ENCODE measurements around the gene MINDY2.
"Not testable (repeated sequence)": the region's sequence is repeated elsewhere in the genome, so short reads cannot be mapped to it uniquely, and the experiment has no call there.

MINDY2 gene

DNA sequence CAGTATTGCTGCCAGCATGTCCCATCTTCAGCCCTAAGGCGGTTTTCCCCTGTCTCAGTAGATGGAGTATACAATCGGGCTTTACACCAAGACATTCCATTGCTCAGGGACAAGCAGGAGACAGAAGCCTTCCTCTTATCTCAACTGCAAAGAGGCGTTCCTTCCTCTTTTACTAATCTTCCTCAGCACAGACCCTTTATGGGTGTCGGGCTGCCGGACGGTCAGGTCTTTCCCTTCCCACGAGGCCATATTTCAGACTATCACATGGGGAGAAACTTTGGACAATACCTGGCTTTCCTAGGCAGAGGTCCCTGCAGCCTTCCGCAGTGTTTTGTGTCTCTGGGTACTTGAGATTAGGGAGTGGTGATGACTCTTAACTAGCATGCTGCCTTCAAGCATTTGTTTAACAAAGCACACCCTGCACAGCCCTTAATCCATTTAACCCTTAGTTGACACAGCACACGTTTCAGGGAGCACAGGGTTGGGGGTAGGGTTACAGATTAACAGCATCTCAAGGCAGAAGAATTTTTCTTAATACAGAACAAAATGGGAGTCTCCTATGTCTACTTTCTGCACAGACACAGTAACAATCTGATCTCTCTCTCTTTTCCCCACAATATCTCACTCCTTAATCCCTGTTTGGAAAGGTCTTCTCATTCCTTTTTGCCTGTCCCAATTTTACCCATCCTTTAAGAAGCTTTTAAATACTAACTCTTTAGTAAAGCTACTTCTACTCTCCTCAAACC is 62.8 kb downstream of the MINDY2 start:
- DNase-seq, result not testable (repeated sequence)

DNA sequence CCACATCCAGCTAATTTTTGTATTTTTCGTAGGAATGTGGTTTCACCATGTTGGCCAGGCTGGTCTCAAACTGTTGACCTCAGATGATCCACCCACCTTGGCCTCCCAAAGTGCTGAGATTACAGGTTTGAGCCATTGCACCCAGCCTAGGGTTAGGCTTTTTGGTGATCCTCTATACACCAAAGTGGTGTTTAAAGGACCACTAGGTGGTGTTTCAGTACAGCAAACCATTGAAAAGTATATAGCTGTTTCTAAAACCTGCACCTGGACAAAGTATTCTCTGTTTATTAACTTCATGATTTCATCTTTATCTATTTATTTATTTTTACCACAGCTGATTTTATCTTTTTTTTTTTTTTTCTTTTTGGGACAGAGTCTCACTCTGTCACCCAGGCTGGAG is 68.4 kb downstream of the MINDY2 start:
- DNase-seq, result no peak

DNA sequence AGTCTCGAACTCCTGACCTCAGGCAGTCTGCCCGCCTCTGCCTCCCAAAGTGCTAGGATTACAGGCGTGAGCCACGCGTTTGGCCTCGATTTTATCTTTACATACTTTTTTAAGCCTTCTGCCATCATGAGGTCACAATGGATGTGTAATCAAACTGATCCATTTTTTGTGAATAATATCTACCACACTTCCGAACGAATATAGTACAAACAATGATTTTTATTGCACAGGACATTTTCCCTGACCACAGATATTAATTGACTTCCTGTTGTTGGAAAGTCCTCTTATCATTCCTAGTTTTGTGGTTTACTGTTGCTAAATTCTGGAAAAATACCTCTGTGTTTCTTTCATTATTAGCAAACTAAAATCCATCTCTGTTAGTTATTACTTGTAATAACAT is 68.9 kb downstream of the MINDY2 start:
- no peak for DNase-seq

DNA sequence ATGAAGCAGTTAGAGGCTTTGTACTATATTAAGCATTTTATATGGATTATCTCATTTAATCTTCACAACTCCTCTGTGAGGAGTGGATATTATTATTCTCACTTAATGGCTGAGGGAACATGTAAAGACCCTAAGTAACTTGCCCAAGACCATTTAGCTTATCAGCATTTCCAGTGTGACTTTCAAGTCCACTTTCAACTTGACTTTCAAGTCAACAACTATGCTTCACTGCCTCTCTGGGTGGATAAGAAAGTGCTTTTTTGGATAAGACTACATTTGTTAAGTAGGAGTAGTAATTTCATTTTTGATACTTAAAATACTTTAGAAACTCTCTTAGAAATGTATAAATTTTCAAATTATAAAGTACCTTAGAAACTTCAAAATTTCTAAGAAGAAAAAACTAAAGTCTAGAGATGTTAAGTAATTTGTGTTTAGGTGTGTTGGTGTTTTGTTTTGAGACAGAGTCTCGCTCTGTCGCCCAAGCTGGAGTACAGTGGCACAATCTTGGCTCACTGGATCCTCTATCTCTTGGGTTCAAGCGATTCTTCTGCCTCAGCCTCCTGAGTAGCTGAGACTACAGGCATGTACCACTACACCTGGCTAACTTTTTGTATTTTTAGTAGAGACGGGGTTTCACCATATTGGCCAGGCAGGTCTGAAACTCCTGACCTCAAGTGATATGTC is 71.8 kb downstream of the MINDY2 start:
- DNase-seq, result no peak

DNA sequence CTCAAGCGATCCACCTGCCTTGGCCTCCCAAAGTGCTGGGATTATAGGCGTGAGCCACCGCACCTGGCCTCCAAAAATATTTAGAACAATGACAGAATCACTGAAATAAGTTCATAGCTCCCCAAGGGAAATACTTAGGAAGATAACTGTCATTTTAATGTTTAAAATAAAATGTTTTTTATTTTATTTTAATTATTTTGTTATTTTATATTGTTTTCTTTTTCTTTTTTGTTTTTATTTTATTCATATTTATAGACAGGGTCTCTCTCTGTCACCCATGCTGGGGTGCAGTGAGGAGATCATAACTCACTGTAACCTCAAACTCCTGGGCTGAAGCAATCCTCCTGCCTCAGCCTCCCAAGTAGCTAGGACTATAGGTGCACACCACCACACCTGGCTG is 80.1 kb downstream of the MINDY2 start:
- not testable (repeated sequence) for DNase-seq

DNA sequence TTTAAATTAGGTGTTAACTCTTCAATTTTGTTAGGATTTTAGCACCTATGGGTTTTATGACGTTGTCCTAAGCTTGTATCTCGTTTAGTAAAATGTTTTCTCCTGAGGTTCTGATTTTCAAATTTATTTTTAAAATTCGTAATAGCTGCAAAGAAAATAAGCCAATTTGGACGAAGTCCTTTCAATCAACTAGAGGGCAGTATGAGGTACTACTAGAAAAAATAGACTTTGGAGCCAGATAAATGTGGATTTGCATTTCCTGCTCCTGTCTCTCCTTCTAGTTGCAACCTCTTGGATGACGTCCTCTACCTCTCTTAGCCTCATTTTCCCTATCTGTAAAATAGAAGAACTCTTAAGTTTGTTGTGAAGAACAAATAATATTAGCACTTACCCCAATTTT is 81.2 kb downstream of the MINDY2 start:
- no peak for DNase-seq

DNA sequence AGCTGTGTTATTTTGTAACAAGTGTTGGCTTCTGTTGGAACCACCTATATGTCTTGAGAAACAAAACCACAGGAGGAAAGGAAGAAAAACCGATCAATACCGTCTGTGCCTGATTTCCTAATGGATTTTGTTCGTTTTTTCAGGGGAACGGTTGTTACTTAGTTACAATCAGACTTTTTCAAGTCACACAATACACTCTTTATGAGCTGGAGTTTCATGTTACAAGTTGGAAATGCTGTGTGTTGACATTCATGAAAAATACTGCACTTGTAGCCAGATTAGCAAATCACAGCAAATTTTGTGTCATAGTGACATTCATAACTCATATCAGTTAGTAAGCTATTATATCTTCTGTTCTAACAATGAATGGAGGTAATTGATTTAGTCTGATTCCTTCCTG is 83.5 kb downstream of the MINDY2 start:
- DNase-seq, result no peak

DNA sequence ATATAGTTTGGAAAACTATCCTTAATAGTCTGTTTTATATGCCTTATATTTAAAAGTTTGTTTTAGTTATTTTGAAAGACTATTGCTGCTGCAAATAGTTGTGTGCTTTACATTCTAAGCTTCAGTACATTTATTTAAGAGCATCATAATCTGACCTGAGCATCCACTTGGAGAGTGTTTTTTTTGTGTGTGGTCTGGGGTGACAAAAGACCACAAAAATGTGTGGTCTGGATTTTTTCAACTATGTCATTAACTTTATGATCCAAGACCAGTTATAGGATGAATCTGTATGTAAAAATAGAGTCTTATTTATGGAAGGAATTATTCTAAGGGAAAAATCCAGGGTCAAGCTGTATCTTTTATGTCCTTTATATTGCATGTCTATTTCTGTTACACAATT is 85.0 kb downstream of the MINDY2 start:
- DNase-seq, result no peak

DNA sequence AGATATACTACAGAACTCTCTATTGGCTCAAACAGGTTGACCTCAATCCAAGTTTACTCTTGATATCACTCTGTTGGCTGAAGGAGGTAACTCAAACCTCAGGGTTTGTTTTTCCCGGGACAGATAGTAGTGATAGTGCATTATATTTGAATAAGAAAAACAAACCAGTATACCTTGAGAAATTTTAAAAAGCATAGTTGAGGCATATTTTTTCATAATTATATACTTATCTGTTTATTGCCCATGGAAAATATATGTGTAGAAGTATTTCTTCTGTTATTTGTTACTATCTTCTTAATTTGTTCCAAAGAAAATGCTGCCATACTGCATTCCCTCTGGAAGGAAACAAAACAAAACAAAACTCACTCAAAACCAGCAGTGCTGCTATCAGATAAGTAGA is 85.5 kb downstream of the MINDY2 start:
- DNase-seq, result not testable (repeated sequence)

DNA sequence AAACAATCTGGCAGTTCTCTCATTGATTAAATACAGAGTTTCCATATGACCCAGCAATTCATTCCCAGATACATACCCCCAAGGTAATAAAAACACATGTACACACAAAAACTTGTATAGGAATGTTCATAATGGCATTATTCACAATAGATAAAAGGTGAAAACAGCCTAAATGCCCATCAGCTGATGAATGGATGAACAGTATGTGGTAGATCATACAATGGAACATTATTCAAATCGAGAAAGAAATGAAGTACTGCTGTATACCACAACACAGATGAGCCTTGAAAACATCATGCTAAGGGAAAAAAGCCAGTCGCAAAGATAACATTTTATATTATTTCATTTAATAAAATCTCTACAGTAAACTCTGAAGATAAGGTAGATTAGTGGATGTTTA is 91.2 kb downstream of the MINDY2 start:
- DNase-seq, result no peak

DNA sequence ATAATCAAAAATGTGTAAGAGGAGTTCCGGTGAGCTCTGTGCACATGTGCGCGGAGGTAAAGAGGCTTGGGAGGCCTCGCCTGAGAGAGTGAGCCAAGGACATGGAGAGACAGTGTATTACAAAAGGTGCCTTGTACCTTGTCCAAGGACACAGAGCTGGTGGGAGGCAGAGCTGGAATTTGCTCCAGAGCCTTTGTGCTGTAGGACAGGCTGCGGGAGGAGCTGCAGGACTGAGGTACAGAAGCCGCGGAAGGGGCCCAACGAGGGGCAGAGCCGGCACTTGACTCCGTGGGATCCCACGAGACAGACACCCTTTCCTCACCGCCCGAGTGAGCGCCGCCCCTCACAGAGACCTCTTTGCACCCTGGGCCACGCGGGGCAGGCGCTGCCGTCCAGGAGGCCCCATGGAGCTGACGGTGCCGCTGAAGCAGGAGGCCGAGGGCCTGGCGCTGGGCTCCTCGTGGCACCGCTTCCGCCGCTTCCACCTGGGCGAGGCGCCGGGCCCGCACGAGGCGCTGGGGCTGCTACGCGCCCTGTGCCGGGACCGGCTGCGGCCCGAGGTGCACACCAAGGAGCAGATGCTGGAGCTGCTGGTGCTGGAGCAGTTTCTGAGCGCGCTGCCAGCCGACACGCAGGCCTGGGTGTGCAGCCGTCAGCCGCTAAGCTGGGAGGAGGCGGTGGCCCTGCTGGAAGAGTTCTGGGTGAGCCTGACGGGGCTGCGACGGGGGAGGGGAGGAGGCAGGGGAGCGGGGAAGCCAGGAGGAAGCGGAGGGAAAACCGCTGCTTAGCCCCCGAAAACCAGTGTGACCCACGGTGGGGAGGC is 93.7 kb downstream of the MINDY2 start:
- no peak for DNase-seq

DNA sequence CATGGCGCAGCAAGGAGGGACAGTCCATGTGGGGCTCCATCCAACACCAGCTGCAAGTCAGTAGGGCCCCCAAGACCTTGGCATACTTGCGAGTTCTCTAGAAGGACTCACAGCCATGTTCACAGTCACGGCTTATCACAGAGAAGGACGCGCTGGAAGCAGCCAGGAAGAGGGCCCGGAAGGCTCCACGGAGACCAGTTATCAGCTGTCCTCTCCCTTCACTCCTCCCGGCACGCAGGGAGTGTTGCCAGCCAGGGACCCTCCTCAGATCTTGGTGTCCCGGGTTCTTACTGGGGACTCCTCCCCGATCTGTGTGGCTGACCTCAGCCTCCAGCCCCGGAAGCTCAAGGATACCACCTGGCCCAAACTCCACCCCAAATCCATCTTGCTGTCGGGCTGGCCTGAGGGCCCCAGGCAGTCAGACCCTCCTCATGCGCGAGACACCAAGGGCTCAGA is 94.4 kb downstream of the MINDY2 start:
- DNase-seq, result no peak

DNA sequence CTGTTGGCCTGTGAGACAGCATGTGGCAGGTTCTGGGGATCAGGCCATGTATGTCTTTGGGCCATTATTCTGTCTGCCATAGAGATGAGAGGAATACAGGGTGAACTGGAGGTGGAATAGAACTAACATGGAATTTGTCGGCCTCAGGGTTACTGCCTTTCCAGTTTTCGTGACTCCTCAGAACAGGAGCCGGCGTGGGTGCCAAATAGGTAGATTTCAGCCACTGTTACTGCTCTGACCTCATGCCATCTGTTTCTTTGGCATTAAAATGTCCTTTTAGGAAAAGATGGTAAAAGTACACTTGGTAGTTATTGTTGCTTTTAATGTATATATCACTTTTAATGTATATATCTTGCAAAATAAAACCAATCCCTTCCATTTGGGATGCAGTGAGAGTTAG is 96.8 kb downstream of the MINDY2 start:
- DNase-seq, result no peak

DNA sequence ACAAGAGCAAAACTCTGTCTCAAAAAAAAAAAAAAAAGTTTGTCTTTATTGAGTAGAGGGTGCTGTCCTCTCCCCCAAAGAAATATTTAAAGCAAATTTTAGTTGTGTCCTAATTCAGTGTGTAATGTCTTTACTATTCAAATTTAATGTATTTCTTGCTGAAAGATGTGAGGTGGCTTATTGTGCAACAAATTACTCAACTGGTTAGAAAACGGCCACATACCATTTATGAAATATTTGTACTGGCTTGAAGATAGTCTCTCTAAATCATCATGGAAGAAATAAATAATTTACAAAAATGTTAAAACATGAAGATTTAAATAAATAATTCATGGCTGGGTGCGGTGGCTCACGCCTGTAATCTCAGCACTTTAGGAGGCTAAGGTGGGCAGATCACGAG is 99.3 kb downstream of the MINDY2 start:
- no peak for DNase-seq

DNA sequence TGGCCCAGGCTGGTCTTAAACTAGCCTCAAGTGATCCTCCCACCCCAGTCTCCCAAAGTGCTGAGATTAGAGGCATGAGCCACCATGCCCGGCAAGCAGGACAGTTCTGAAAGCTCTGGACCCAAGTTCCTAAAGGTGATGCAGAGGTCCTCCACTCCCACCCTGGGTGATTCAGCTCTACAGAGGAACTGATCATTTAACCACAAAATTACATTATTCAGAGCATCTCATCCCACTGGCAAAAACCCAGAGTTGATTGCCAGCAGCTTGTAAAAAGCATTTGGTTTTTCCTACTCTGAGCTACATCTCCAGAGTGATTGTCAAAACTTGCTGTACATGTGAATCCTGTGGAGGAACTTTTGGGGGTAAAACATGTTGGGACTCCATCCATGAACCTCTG is 102.2 kb downstream of the MINDY2 start:
- DNase-seq, result no peak

DNA sequence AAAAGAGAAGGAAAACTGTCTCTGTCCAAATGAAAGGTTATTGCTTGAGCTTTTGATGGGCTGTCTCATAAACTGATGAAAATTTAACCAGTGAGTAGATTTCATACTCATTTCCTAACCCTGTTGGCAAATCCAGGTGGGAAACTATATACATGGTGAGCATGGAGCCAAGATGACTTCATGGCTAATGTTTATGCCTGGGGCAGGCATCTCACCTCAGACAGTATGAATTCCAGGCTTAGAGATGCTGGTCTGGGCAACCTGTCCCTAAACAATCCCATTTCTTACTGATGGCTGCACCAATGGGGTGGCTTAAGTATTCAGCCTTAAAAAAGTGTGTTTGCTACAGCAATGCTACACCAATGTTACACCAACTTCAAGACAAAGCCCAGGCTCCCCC is 104.2 kb downstream of the MINDY2 start:
- DNase-seq, result no peak

DNA sequence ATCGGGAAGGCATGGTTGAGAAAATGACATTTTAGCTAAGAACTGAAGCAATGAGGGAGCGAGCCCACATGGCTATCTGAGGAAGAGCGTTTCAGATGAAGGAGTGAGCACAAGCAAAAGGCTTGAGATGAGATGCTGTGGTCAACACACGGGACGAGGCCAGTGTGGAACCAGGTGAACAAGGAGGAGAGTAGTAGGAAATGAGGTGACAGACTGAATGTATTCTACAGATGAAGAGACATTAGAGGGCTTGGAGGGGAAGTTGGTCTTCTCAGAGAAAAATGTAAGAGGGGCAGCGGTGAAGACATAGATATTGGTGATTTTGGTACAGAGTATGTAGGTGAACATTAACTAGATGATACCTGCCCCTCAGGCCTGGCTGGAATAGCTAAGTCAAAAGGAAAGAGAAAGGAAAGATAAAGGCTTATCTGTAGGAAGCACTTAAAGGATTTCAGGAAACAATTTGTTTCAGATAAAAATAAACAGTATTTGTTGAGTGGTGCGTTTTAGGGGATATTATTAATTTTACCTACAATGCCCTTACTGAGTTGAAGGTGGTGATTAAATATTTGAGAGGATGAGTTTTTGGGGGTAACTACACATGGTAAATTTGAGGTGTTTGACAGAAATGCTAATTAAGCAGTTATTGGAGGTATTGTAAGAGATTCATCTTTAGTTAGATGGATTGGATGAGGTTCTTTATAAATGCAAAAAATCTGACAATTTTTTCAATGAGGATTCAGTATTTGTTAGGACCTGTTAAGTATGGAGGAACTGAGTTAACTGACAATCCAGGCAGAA is 105.4 kb downstream of the MINDY2 start:
- no peak for DNase-seq

DNA sequence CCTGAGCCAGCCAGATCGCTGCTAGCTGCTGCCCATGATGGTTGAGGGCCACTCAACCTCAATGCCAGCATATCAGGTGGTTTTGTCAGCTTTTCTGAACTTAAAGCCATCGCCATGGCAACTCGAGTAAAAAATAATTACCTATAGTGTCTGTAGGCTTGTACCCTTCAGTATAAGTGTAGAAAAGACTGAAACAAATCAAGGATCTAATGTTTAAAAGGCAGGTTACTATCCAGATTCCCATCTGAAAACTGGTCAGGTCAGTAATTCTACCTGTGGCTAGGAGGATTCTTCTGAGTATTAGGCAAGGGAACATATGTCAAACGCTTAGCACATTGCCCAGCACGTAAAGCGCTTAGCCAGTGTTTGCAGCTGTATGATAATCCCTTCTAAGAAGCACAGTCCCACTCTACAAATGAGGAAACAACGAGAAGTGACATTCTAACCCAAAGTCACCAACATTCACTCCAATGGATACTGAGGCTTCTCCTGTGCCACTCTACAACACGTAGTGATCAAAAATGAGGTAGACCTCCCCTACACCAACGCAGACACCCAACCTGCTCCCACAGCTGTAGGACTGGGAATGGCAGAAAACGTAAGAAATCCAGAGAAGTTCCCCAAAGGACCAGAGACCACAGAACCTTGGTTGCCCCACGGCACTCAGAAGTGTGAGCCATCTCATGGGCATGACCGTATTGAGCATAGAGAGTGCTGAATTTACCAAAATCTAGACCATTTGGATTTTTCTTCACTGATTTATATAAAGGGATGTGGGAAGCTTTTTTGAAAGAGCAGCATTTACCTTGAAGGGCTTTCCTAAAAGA is 107.1 kb downstream of the MINDY2 start:
- DNase-seq, result no peak

DNA sequence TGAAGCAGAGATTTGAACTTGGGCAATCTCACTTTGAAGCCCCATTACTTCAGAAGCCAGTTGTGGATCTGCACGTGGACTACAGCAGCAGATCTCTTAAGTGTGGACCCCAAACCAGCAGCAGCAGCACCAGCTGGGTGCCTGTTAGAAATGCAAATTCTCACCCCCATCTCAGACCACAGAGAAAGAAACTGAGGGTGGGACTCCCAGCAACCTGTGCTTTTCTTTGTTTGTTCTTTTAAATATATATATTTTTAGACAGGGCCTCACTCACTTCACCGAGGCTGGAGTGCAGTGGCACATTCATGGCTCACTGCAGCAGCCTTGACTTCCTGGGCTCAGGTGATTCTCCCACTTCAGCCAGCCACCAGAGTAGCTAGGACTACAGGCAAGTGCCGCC is 109.2 kb downstream of the MINDY2 start:
- no peak for DNase-seq

DNA sequence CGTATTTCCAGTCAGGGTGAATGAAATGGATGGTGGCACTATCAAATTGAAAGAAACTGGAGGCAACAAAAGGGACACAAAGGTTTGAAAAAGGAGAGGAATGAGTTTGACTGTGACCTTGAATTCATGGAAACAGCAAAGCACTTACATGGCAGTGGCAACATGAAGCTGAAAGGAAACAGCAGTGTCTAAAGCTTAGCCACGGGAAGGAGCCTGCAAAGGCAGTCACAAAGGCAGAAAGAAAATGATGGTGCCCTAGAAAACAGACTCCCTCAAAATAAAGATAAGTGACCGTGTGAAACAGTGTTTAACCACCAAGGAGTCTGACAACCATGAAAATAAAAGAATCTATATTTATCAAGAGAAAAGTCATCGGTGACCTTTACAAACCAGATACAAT is 111.1 kb downstream of the MINDY2 start:
- DNase-seq, result no peak

DNA sequence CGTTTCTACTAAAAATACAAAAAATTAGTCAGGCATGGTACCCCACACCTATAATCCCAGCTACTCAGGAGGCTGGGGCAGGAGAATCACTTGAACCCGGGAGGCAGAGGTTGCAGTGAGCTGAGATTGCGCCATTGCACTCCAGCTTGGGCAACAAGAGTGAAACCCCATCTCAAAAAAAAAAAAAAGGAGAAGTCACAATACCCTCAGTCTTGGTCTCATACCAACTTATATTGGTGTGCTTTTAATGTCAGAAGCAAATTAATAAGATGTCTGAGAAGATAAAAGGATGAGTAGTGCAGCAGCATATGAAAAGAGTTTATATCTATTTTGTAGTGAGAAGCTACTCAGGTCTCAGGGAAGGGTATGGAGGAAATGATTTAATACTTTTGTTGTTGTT is 112.8 kb downstream of the MINDY2 start:
- not testable (repeated sequence) for DNase-seq

DNA sequence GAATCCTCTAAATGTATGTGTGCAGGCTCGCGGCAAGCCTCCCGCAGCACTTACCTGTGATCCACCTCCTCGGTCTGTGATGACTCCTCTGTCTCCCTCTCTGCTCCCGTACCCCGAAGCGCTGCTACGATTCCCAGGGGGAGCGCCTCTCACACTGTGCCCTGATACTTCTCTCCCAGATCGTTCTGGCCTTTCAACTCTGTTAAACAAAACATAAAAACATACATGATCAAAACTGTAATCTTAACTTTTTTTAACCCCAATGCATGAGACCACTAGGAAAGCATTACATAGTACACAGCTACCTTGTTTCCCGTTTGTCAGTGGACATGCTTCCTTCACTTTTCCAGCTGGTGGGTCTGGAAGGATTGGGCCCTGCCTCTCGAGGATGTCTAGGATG is 115.8 kb downstream of the MINDY2 start:
- DNase-seq, result no peak

Data from hippocampal formation (tissue), 2 donors.